A673 (cell line): Measurements from ENCODE around the gene RLF.

Experiments
- EZH2 ChIP-seq: fragments of 200-600 bp; sonication (generic); IDR thresholded peaks from 2 replicates; pipeline ENCODE4 v1.6.1; 2017; ENCODE audit warnings: borderline replicate concordance, low read depth, mild to moderate bottlenecking, mixed read lengths, antibody characterized with exemption, low read length; ENCODE audit not compliant: poor library complexity, severe bottlenecking
- TF ChIP-seq, protein P1 (sequence below): fragments of 300-800, 200-600 bp; sonication (generic); conservative IDR thresholded peaks from 2 replicates; pipeline ENCODE4 v1.5.1; 2017; ENCODE audit warnings: low read depth, mild to moderate bottlenecking, antibody characterized with exemption, low read length, moderate library complexity, mixed read lengths

GRCh38 chr1:40132383-40133311, 28.5 kb upstream of the RLF start:
- TF ChIP-seq, protein P1, sequence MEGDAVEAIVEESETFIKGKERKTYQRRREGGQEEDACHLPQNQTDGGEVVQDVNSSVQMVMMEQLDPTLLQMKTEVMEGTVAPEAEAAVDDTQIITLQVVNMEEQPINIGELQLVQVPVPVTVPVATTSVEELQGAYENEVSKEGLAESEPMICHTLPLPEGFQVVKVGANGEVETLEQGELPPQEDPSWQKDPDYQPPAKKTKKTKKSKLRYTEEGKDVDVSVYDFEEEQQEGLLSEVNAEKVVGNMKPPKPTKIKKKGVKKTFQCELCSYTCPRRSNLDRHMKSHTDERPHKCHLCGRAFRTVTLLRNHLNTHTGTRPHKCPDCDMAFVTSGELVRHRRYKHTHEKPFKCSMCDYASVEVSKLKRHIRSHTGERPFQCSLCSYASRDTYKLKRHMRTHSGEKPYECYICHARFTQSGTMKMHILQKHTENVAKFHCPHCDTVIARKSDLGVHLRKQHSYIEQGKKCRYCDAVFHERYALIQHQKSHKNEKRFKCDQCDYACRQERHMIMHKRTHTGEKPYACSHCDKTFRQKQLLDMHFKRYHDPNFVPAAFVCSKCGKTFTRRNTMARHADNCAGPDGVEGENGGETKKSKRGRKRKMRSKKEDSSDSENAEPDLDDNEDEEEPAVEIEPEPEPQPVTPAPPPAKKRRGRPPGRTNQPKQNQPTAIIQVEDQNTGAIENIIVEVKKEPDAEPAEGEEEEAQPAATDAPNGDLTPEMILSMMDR: no peak
- no peak for TF ChIP-seq EZH2
